Measurements from ENCODE around the gene OR1A2. TPM values are rescaled to one million over a fixed set of nuclear protein-coding genes. Genes with fewer than 3 reads are reported as not detected.
"Not testable (repeated sequence)": the region's sequence is repeated elsewhere in the genome, so short reads cannot be mapped to it uniquely, and the experiment has no call there.

The OR1A2 gene
- not detected for polyA plus RNA-seq (2013, experiment 1 of 2; ENCODE audit: insufficient read length)
- polyA plus RNA-seq (2013, experiment 2 of 2; ENCODE audit: insufficient read length): not detected

GRCh38 chr17:3197219-3197618 is at the start of gene OR1A2:
TSS of gene OR1A2 (plus strand) at chr17:3197519. CDS start at chr17:3197519, 0 bp downstream.
- no peak for DNase-seq

GRCh38 chr17:3157218-3157617 is 40.1 kb upstream of the OR1A2 start:
- DNase-seq: no peak

- DNase-seq: no peak
Measured at GRCh38 chr17:3167574-3167973, 29.7 kb upstream of the OR1A2 start.

GRCh38 chr17:3189961-3190360 is 7.4 kb upstream of the OR1A2 start:
- DNase-seq: no peak

GRCh38 chr17:3207367-3207766 is 10.0 kb downstream of the OR1A2 start, which contains the start of gene OR1A1:
TSS of gene OR1A1 (plus strand) at chr17:3207667. CDS start at chr17:3215621, 7,954 bp downstream.
- DNase-seq: no peak

GRCh38 chr17:3208484-3208883 is 11.2 kb downstream of the OR1A2 start:
- no peak for DNase-seq

GRCh38 chr17:3213001-3213400 is 15.7 kb downstream of the OR1A2 start:
- DNase-seq: no peak

GRCh38 chr17:3213587-3213986 is 16.3 kb downstream of the OR1A2 start:
- no peak for DNase-seq

- DNase-seq: not testable (repeated sequence)
Measured at GRCh38 chr17:3219978-3220377, 22.7 kb downstream of the OR1A2 start.

GRCh38 chr17:3221850-3222249 is 24.5 kb downstream of the OR1A2 start:
- DNase-seq: no peak

- no peak for DNase-seq
Measured at GRCh38 chr17:3222505-3222904, 25.2 kb downstream of the OR1A2 start.

- DNase-seq: not testable (repeated sequence)
Measured at GRCh38 chr17:3224721-3225352, 27.5 kb downstream of the OR1A2 start.

- DNase-seq: not testable (repeated sequence)
Measured at GRCh38 chr17:3232300-3232699, 35.0 kb downstream of the OR1A2 start.

- DNase-seq: not testable (repeated sequence)
Measured at GRCh38 chr17:3238685-3239084, 41.4 kb downstream of the OR1A2 start.

- DNase-seq: not testable (repeated sequence)
Measured at GRCh38 chr17:3241044-3241443, 43.7 kb downstream of the OR1A2 start.

GRCh38 chr17:3244841-3245240 is 47.5 kb downstream of the OR1A2 start:
- not testable (repeated sequence) for DNase-seq

Data from fibroblast of skin of abdomen (primary cell).